Germinal center (tissue), 1 donor: ENCODE results near the gene GLIS1.
"Not testable (repeated sequence)": the region's sequence is repeated elsewhere in the genome, so short reads cannot be mapped to it uniquely, and the experiment has no call there.

Experiments
- DNase-seq: peaks from one replicate; pipeline ENCODE4 v3.0.0; 2012; ENCODE audit warnings: mixed read lengths, low spot score

Gene GLIS1

DNA sequence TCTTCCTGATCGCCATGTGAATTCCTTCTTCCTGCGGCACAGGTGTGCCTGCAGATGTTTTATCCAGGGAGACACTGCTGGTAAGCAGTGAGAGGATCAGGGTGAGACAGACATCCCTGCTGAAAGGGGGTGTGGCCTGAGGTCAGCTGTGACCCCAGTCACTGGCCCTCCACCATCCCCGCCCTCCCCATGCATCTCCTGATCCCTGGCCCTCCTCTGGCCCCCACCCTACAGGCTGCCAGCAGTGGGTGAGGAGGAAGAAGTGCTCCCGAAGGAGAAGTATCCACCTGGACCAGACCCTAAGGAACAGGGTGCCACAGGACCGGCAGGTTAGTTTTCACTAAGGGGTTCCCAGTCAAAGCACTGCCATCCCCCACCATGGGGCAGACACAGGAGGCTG lies 85.3 kb downstream of the GLIS1 start:
- DNase-seq: no peak

- DNase-seq: no peak
Observed at GRCh38 chr1:53653200-53653575, 85.8 kb downstream of the GLIS1 start.

GRCh38 chr1:53652441-53653199 lies 86.3 kb downstream of the GLIS1 start:
- no peak for DNase-seq

GRCh38 chr1:53651356-53651755 lies 87.6 kb downstream of the GLIS1 start:
- no peak for DNase-seq

DNA sequence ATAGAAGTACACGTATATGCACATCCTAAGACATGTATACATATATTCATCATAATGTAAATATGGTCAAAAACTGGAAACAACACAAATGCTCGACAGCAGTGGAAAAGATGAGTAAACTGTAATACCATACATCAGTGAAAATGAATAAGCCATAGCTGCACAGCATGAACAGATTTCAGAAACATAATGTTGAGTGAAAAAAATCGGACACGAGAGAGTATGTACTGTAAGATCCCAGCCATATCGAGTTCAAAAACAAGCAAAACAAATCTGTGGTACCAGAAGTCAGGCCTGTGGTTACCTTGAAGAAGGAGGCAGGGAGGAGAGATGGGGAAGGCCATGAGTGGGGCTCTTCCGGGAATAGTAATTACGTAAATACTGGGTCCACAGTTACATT lies 90.4 kb downstream of the GLIS1 start:
- no peak for DNase-seq

DNA sequence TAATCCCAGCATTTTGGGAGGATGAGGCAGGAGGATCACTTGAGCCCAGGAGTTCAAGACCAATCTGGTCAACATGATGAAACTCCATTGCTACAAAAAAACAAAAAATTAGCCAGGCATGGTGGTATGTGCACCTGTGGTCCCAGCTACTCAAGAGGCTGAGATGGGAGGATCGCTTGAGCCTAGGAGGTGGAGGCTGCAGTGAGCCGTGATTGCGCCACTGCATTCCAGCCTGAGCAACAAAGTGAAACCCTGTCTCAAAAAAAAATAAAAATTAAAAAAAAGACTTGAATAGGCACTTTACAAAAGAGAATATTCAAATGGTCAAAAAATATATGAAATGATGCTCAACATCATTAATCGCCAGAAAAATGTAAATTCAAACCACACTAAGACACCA lies 91.0 kb downstream of the GLIS1 start:
- not testable (repeated sequence) for DNase-seq

- DNase-seq: no peak
Observed at GRCh38 chr1:53646732-53647131, 92.2 kb downstream of the GLIS1 start.

DNA sequence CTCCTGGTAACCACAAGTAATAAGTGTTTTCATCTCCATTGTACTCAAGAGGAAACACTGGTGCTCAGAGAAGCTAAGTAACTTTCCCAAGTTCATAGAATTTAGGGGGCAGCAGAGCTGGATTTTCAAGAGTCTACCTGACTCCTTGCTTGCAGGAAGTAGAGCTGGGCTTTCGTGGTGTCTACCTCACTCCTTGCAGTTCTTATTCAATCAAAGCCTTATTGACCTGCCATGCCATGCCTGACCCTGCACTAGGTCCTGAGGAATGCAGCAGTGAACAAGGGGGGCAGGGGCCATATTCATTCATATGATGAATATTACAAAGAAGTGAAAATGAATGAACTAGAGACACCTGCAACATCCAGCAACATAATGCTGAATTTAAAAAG lies 93.3 kb downstream of the GLIS1 start:
- DNase-seq: no peak

DNA sequence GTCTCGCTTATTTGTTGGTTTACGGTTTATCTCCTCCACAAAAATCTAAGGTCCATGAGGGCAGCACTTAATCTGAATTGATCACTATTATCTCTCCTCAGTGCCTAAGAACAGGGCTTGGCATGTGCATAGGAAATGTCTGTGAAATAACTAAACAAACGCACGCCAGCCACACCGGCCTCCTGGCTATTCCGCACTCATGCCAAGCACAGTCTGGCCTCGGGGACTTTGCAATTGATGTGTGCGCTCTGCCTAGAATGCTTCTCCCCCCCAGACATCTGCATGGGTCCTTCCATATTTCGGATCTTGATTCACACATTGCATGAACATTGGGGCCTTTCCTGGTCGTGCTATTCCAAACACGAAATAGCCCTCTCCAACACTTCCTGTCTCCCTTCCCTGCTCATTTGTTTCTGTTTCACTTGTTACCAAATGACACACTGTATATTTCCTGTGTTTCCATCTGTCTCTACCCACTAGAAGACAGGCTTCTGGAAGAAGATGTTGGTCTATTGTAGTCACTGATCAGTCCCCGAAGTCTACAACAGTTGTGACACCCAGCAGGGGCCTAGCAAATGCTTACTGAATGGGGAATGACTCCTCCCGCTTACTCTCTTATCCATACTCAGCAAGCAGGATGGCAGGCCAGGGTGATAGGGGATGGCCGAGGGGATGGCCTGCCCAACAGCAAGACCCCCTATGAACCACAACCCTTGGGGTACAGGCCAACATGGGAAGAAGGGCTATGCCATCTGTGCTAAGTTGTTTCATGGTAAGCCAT lies 93.9 kb downstream of the GLIS1 start:
- no peak for DNase-seq

DNA sequence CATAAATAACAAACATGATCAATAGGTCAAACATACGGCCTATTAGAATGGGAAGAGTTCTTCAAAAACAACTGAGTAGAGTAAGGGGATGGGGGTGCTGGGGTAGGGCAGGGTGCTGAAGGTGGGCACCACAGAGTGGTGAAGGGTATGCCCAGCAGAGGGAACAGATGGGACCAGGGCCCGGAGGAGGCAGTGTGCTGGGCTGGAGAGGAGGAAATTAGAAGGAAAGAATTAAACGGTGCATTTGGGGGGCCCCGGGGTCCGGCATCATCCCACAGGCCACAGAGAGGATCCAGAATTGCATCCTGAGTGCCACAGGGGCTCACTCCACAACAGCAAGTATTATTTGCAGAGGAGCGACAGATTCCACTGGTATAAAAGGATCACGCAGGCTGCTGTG lies 94.5 kb downstream of the GLIS1 start:
- no peak for DNase-seq

DNA sequence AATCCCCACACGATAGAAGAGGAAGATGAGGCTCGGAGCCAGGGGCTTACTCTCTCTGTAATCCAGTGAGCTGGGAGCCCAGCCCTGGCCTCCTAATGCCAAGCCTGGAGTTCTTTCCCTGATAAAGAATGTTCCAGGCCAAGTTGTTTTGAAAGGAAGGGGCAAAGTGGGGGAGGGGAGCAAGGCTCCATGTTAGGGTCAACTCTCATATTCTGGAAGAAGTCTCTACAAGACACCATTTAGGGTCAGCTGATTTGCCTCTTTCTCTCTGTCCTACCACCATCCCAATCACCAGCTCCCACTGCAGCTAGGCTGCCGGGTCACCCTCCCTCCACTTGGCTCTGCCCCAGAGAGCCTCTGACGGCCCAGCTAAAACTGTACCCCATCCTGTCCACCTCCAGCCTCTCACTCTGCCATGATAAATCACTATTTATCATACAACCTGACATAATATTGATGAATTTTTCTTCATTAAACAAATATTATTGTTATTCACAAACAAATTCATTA lies 95.0 kb downstream of the GLIS1 start:
- DNase-seq: no peak

DNA sequence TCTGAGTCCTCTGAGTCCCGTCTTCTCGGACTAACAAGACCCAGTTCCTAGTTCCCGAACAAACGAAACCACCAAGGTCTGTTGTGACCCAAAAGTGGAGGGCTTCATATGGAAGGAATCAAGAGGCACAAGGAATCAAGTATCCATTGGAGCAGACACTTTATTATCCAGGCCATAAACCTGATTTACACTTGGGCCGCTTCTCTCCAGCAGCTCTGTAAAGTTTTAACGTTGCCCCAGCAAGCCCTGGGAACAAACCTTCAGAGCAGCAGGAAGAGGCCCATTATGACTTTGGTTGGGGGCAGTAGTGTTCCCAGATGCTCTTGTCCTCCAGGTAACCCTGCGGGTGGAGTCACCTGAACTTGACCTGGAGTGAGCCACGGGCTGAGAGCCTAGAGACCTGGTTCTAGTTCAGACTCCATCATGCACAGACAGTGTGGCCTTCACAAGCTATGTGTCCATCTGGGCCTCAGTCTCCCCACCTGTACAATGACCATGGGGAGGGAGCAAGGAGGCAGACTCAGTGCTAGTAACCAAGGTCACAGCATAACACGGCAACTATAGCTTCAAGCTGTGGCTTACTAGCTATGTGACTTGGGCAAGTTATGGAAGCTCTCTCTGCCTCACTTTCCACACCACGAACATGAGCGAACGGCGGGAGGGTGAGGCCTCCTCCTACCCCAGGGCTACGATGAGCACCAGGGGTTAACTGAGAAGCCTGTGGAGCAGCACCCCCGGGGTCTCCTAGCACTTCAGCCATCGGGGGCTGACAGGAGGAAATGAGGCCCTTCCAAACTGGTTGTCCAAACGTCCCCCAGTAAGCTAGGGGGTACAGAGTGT lies 95.7 kb downstream of the GLIS1 start:
- DNase-seq: no peak

- no peak for DNase-seq
Observed at GRCh38 chr1:53642607-53643006, 96.4 kb downstream of the GLIS1 start.

DNA sequence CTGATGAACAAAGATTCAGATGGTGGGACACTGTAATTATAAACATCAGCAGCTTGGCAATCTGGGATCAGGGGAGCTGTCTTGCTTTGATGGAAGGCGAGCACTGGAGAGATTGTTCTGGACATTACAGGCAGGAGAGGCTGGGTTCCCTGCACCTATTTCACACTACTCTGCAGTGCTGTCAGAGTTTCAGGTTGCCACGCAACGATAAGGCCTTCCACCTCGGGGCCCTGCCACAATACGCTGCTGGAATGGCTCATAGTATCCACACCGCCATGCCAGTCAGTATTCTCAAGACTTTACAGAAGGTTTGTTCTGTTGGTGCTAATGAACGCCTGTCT lies 96.8 kb downstream of the GLIS1 start:
- DNase-seq: no peak

DNA sequence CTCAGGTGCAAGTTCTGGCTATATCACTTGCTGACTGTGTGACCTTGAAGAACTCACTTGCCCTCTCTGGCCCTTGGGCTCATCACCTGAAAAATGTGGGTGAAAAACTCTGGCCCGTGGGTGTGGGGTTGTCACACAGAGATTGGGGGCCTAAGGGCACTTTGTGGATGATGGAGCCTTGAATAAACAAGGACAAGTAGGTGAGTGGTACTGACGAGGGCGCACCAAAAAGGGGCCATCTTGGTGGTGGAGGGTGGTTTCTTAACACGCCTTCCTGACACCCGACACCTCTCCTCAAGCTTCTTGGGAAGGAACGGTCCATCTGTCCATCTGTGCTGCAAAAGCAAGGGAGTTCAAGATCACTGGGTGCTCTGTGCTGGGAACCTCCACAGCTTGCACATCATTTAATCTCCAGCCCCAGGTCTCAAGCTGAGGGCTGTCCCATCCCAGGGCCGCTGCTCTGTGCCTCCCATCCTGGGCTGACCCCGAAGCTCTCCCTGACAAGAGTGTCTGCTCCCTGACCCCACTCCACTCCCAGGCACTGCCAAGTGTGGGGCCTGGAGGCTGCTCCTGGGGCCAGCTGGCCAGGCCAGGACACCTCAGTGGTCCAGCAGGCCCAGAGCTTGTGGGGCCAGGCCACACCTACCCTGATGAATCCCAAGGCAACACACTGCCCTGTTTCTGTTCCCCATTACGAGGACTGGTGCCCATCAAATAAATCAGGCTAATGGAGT lies 97.3 kb downstream of the GLIS1 start:
- no peak for DNase-seq

DNA sequence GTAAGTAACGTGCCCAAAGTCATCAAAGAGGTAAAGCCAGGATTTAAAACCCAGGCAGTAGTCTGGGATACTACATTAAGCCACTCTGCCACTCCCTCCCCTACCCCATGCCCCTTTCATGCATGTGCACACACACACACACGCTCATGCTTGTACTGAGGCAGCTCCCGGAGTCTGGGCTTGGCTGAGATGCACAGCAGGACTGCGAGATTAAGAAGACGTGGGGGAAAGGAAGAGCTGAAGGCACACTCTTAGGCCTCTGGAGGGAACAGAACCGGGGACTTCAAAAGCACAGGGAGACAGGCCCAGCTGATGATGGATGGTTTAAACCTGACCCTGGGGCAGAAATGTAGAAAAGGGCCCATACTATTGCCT lies 98.3 kb downstream of the GLIS1 start:
- no peak for DNase-seq

DNA sequence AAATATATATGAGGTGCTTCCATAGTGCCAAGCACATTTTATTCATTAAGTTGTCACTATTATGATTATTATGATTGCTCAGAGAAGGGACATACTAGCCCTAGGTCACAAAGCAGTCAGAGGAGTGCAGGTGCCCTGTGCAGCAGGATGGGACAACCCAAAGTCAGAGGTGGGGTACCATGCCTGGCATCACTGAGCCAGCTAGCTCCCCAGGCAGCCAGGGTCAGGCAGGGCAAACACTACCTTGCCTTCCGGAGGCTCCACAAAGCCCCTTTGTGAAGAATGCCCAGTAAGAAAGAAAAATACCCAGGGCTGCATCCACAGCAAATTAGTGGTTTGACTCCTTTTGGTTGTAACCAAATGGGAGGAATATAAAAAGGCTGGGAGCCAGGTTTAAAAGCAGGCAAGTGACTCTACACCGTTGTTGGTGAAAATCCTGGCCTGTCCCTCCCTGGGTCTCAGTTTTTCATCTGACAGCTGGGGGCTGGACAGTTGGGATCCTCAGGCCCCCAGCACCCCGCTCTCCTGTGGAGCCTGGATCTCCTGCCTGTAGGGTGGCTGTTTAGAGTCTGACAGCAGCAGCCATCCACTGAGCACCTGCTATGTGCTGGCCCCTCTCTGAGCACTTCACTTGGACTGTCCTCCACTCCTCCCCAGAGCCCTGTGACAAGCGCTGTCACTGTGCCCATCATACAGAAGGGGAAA lies 98.8 kb downstream of the GLIS1 start:
- no peak for DNase-seq

DNA sequence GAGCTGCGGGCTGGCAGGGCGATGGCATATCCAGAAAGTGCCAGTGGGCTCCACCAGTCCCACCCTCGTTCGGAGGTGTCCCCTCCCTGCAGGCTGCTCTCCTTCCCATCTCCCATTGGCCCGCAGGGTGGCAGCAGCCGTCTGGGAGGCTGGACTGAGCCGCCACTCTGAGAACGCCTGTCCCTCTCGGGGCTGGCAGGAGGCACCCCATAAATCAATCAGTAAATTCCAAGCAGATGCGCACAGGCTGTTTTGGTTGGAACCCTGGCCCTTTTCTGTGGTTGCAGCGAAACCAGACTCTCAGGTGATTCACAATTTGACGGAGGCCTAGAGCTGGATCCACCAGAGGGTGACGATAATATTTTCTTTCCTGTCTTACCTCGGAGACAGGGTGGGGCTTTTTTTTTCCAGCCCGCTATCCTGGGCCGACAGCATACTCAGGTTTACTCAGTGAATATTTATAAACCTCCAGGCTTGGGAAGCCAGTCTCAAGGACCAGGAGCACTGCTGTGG lies 99.7 kb downstream of the GLIS1 start:
- no peak for DNase-seq

GRCh38 chr1:53638360-53639035 lies 100.5 kb downstream of the GLIS1 start:
- DNase-seq: no peak

- DNase-seq: no peak
Observed at GRCh38 chr1:53637511-53638359, 101.2 kb downstream of the GLIS1 start.
